GM21576 (cell line): ENCODE data around the gene RNF213.

Experiments
- ATAC-seq: cut with Tn5 transposase; IDR thresholded peaks from one replicate; pipeline ENCODE4 v1.9.1; 2021; ENCODE audit warnings: mild to moderate bottlenecking, moderate library complexity; ENCODE audit not compliant: unreplicated experiment

Gene RNF213

DNA sequence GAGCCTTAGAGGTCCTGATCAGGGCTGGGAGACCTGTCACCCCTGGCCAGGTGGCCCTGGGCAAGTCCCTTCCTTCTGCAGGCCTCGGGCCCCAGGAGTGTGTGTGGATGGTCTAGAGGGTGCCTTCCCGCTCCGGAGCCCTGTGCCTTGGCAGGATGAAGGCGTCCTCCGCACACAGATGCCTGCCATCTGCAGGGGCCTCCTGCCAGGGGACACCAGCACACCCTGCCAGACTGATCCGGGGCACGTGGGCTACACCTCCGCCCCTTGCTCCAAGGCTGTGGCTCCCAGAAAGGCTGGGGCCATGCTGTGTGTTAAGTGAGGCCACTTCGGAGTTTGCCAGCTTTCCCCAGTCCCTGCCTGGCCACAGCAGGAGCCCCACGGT, 185.1 kb downstream of the RNF213 start:
- no peak for ATAC-seq

DNA sequence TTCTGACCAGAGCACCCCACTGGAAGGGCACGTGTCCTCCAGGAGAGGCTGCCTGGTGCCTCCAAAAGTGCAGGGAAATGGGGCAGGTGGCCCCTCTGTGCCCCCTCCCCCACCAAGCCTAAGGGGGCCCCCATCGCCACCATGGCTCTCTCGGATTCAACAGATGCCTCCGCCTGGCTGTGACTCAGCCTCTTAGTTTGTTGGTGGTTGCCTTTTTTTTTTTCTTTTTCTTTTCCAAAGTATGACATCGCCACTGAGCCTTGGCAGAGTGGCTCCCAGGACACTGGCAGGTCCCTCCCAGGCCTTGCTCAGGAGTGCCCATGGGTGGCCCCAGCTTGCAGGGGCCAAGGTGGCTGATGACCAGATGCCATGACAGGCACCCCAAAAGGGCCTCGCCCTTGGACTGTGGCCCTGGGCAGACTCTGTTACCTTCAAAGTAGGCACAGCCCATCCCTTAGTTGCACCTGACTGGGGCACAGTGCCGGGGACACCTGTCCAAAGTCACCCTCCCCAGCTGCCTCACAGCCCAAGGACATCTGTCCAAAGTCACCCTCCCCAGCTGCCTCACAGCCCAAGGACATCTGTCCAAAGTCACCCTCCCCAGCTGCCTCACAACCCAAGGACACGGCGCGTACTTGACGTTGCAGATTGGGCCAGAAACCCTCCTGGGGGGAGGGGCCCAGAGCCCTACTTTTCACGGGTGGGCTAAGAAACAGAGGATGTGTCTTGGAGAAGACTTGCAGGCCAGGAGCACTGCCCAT, 186.2 kb downstream of the RNF213 start:
- ATAC-seq = no peak

DNA sequence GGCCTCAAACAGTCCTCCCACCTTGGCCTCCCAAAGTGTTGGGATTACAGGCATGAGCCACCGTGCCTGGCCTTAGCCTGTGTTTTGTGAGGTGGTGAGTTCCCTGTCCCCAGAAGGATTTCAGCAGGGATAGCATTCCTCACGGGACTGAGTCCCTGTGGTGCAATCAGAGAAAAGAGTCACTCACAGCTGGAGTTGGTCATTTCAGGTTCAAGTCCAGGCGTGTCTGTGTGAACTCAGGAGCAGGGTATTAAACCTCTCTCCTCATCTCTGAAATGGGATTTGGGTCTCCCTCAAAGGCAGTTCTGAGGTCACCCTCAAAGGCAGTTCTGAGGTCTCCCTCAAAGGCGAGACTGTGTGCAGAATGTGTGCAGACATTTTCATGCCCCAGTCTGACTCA, 187.1 kb downstream of the RNF213 start:
- no peak for ATAC-seq
